Measurements from ENCODE around the gene MYO3B. TPM values are rescaled to one million over a fixed set of nuclear protein-coding genes. Genes with fewer than 3 reads are reported as not detected.

Gene MYO3B
- total and polyA plus RNA-seq, 2 donors (not counting 3 experiments of a cell fraction or from before 2014, with no cell fraction given), result 0.03 TPM; not detected in 1

DNA sequence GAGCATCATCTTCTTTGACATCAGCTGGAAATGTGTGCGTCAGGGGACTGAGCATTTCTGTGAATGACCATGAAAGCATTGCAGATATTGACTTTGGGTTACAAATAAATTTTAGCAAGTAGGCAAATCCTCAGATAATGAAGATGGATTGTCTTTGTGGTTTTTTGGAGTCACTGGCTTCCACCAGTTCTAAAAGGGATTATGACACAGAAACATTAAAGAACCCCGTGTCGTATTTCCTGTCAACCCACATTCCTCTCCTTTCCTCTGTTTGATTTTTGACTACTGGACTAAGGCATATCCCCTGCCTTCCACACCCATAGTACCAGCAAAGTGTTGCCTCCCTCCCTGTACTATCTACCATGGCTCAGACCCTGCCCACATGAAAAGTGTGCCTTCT, 268.1 kb downstream of the MYO3B start:
- dilution Hi-C loops (cut with MboI; ENCODE audit: extremely low pct_ligation_motif_present, low sequenced_read_pairs), result no loop called here
- H3K4me2 ChIP-seq (ENCODE audit: insufficient read depth, low read length), result no peak overlapping the region

More for the DNA sequence above, 268.1 kb downstream of the MYO3B start:
- Histone ChIP-seq H3K9me3 (replicated peaks; ENCODE audit: control insufficient read depth, insufficient read depth, low read length) (no peaks in the 10 kb centered on the region), H3K4me3 (replicated peaks in 1 of 3; ENCODE audit: insufficient read depth in 1 of 3, low read depth in 1 of 3, low read length in 3 of 3) (no peak overlapping the region), H3K79me2 (ENCODE audit: control insufficient read depth, insufficient read depth, low read length) (no peaks in the 10 kb centered on the region), H3K9ac (replicated peaks; ENCODE audit: extremely low read depth, insufficient read depth, low read length) (no peak overlapping the region), H3K27ac (ENCODE audit: insufficient read depth, low read depth, low read length) (no peak overlapping the region), H2AFZ (ENCODE audit: low read depth, low read length) (no peak overlapping the region), H3K27me3 (ENCODE audit: control insufficient read depth in 2 of 2, insufficient read depth in 2 of 2, low read length in 2 of 2) (peaks cover 0 to 4% of the 10 kb centered on the region in 2 experiments), H3K9me1 (replicated peaks; ENCODE audit: control insufficient read depth, extremely low read depth, insufficient read depth, low read length) (no peaks in the 10 kb centered on the region), H3K4me1 (ENCODE audit: control insufficient read depth, extremely low read depth, insufficient read depth, low read length) (no peaks in the 10 kb centered on the region), H4K20me1 (replicated peaks; ENCODE audit: control insufficient read depth, extremely low read depth, insufficient read depth, low read length) (no peaks in the 10 kb centered on the region), H3K36me3 (ENCODE audit: control insufficient read depth in 2 of 2, extremely low read depth in 1 of 2, insufficient read depth in 2 of 2, low read length in 2 of 2) (no peaks in the 10 kb centered on the region)
- no TSS peak for BruUV-seq (replicated peaks)
- FAIRE-seq (no peak), DNase-seq (ENCODE audit: low read depth, low spot score) (no peak)
- TF ChIP-seq, protein P1, sequence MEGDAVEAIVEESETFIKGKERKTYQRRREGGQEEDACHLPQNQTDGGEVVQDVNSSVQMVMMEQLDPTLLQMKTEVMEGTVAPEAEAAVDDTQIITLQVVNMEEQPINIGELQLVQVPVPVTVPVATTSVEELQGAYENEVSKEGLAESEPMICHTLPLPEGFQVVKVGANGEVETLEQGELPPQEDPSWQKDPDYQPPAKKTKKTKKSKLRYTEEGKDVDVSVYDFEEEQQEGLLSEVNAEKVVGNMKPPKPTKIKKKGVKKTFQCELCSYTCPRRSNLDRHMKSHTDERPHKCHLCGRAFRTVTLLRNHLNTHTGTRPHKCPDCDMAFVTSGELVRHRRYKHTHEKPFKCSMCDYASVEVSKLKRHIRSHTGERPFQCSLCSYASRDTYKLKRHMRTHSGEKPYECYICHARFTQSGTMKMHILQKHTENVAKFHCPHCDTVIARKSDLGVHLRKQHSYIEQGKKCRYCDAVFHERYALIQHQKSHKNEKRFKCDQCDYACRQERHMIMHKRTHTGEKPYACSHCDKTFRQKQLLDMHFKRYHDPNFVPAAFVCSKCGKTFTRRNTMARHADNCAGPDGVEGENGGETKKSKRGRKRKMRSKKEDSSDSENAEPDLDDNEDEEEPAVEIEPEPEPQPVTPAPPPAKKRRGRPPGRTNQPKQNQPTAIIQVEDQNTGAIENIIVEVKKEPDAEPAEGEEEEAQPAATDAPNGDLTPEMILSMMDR (IDR thresholded peaks at IDR 0.05; ENCODE audit: extremely low read depth in 1 of 2, insufficient read depth in 1 of 2, low read depth in 1 of 2, low read length in 2 of 2), result no peak
- TF ChIP-seq POLR2AphosphoS5 (IDR thresholded peaks at IDR 0.05; ENCODE audit: insufficient read depth, low read depth, low read length), result no peak
- TF ChIP-seq EZH2 (IDR thresholded peaks at IDR 0.05; ENCODE audit: borderline replicate concordance, low read depth, low read length, severe bottlenecking), result no peak
- no peak for TF ChIP-seq MYC (IDR thresholded peaks at IDR 0.05; ENCODE audit: low read depth, low read length)
- no peak for TF ChIP-seq POLR2A (IDR thresholded peaks at IDR 0.05; ENCODE audit: low read depth, low read length)
- TF ChIP-seq GATA2 (IDR thresholded peaks at IDR 0.05; ENCODE audit: insufficient read depth, insufficient read length, low read depth, low read length), result no peak
- TF ChIP-seq, protein P2, sequence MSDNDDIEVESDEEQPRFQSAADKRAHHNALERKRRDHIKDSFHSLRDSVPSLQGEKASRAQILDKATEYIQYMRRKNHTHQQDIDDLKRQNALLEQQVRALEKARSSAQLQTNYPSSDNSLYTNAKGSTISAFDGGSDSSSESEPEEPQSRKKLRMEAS (IDR thresholded peaks at IDR 0.05; ENCODE audit: insufficient read depth, insufficient read length), result no peak
- TF ChIP-seq JUN (IDR thresholded peaks at IDR 0.05; ENCODE audit: borderline replicate concordance, insufficient read depth, insufficient read length, low read depth), result no peak
- TF ChIP-seq FOS (IDR thresholded peaks at IDR 0.05; ENCODE audit: borderline replicate concordance, insufficient read depth, low read length), result no peak
- ChIA-PET CTCF (no interaction called here), POLR2A (no interaction called here)
- intact Hi-C loops (cut with micrococcal nuclease), result no loop called here
